ENCODE results near the gene ADAM17.

GRCh38 chr2:9547262-9547991 is 8.2 kb downstream of the ADAM17 start:
- TF ChIP-seq POLR2AphosphoS5 (IDR thresholded peaks at IDR 0.05), result no peak
- TF ChIP-seq CTCF (IDR thresholded peaks at IDR 0.05), result no peak
- TF ChIP-seq POLR2A (IDR thresholded peaks at IDR 0.05), result no peak
